MM.1S (cell line): ENCODE measurements around the gene SRPK3.

Experiments used
- DNase-seq: peaks from one replicate; pipeline ENCODE4 v3.0.0-alpha.2; 2015
- H2AFZ ChIP-seq: fragments of 300-600 bp; sonication (generic); 2 replicates; pipeline ENCODE4 v1.6.0; 2016; ENCODE audit warnings: antibody characterized with exemption, low read length
- H3F3A ChIP-seq: fragments of 300-600 bp; sonication (generic); 2 replicates; pipeline ENCODE4 v1.6.1; 2016; ENCODE audit warnings: mild to moderate bottlenecking, antibody characterized with exemption, low read length, moderate library complexity, mixed read lengths; ENCODE audit not compliant: insufficient read depth
- H3K27ac ChIP-seq: fragments of 300-600 bp; sonication (generic); 2 replicates; pipeline ENCODE4 v1.5.1; 2016; ENCODE audit warnings: mild to moderate bottlenecking, low read length
- H3K27me3 ChIP-seq: fragments of 300-600 bp; sonication (generic); replicated peaks from 2 replicates; pipeline ENCODE4 v1.6.0; 2016; ENCODE audit warnings: low read length; ENCODE audit not compliant: insufficient read depth
- H3K36me3 ChIP-seq: fragments of 300-600 bp; sonication (generic); replicated peaks from 2 replicates; pipeline ENCODE4 v1.6.1; 2016; ENCODE audit warnings: mild to moderate bottlenecking, low read length, mixed read lengths; ENCODE audit not compliant: insufficient read depth
- H3K4me1 ChIP-seq: fragments of 300-600 bp; sonication (generic); 2 replicates; pipeline ENCODE4 v1.6.1; 2016; ENCODE audit warnings: low read length, mixed read lengths
- H3K4me2 ChIP-seq: fragments of 300-600 bp; sonication (generic); 2 replicates; pipeline ENCODE4 v1.6.0; 2016; ENCODE audit warnings: low read depth, low read length
- H3K4me3 ChIP-seq: fragments of 300-600 bp; sonication (generic); 2 replicates; pipeline ENCODE4 v1.5.1; 2016; ENCODE audit warnings: low read length, mixed read lengths
- H3K79me2 ChIP-seq: fragments of 300-600 bp; sonication (generic); 2 replicates; pipeline ENCODE4 v1.6.1; 2016; ENCODE audit warnings: mixed run types, low read length, mixed read lengths
- H3K9ac ChIP-seq: fragments of 300-600 bp; sonication (generic); 2 replicates; pipeline ENCODE4 v1.6.1; 2016; ENCODE audit warnings: low read length, mixed read lengths
- H3K9me2 ChIP-seq: fragments of 300-600 bp; sonication (generic); replicated peaks from 2 replicates; pipeline ENCODE4 v1.6.1; 2016; ENCODE audit warnings: mild to moderate bottlenecking, low read length, mixed read lengths; ENCODE audit not compliant: insufficient read depth
- H3K9me3 ChIP-seq: fragments of 300-600 bp; sonication (generic); replicated peaks from 2 replicates; pipeline ENCODE4 v1.6.1; 2016; ENCODE audit warnings: mild to moderate bottlenecking, low read length, mixed read lengths; ENCODE audit not compliant: insufficient read depth
- H4K20me1 ChIP-seq: fragments of 300-600 bp; sonication (generic); 2 replicates; pipeline ENCODE4 v1.6.1; 2016; ENCODE audit warnings: mild to moderate bottlenecking, low read length, moderate library complexity, mixed read lengths; ENCODE audit not compliant: insufficient read depth
- EZH2 ChIP-seq: fragments of 300-600 bp; sonication (generic); optimal IDR thresholded peaks from 2 replicates; pipeline ENCODE3; 2017; ENCODE audit warnings: low read depth, mild to moderate bottlenecking, antibody characterized with exemption, low read length, mixed read lengths
- EZH2phosphoT487 ChIP-seq: fragments of 300-600 bp; sonication (generic); IDR thresholded peaks from 2 replicates; pipeline ENCODE4 v1.6.1; 2018; ENCODE audit warnings: antibody characterized with exemption, low read length
- TF ChIP-seq, protein P1 (sequence below): fragments of 300-600 bp; sonication (generic); IDR thresholded peaks from 2 replicates; pipeline ENCODE4 v1.5.1; 2016; ENCODE audit warnings: antibody characterized with exemption, low read length, mixed read lengths

The SRPK3 gene

DNA sequence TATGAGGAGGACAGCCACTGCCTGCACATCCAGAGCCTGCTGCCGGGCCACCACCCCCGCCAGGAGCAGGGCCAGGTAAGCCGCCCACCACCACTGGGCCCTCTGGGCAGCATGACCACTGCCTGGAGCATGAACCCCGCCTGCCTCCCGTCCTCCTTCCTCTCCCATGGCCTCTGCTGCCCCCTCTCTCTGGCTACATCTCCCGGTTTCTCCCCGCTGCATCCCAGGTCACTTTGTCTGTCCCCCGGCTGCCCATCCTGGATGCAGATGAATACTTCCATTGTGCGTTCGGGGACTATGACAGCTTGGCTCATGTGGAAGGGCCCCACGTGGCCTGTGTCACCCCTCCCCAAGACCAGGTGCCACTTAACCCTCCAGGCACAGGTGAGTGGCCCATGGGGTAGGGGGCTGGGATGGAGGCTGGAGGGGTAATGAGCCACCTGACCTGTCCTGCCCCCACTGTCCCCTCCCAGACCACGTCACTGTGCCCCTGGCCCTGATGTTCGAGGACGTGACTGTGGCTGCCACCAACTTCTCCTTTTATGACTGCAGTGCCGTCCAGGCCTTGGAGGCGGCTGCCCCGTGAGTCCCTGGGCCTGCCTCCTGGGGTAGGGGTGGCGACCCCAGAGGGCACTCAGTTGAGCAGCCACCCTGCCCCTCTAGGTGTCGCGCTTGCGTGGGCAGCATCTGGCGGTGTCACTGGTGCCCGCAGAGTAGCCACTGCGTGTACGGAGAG is 10.8 kb upstream of the SRPK3 start:
- Histone ChIP-seq H3K4me1 (no peaks in the 10 kb centered on the region), H3K4me2 (no peak overlapping the region), H3K4me3 (no peak overlapping the region), H3F3A (no peaks in the 10 kb centered on the region), H3K79me2 (no peaks in the 10 kb centered on the region), H3K9me2 (no peaks in the 10 kb centered on the region), H3K9me3 (no peaks in the 10 kb centered on the region), H3K27me3 (peaks cover 25% of the 10 kb centered on the region), H3K27ac (no peak overlapping the region), H4K20me1 (no peaks in the 10 kb centered on the region), H2AFZ (no peak overlapping the region), H3K9ac (no peak overlapping the region), H3K36me3 (no peaks in the 10 kb centered on the region)
- TF ChIP-seq, protein P1, sequence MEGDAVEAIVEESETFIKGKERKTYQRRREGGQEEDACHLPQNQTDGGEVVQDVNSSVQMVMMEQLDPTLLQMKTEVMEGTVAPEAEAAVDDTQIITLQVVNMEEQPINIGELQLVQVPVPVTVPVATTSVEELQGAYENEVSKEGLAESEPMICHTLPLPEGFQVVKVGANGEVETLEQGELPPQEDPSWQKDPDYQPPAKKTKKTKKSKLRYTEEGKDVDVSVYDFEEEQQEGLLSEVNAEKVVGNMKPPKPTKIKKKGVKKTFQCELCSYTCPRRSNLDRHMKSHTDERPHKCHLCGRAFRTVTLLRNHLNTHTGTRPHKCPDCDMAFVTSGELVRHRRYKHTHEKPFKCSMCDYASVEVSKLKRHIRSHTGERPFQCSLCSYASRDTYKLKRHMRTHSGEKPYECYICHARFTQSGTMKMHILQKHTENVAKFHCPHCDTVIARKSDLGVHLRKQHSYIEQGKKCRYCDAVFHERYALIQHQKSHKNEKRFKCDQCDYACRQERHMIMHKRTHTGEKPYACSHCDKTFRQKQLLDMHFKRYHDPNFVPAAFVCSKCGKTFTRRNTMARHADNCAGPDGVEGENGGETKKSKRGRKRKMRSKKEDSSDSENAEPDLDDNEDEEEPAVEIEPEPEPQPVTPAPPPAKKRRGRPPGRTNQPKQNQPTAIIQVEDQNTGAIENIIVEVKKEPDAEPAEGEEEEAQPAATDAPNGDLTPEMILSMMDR: no peak
- TF ChIP-seq EZH2phosphoT487 (no peak), EZH2 (no peak)
- no peak for DNase-seq

DNA sequence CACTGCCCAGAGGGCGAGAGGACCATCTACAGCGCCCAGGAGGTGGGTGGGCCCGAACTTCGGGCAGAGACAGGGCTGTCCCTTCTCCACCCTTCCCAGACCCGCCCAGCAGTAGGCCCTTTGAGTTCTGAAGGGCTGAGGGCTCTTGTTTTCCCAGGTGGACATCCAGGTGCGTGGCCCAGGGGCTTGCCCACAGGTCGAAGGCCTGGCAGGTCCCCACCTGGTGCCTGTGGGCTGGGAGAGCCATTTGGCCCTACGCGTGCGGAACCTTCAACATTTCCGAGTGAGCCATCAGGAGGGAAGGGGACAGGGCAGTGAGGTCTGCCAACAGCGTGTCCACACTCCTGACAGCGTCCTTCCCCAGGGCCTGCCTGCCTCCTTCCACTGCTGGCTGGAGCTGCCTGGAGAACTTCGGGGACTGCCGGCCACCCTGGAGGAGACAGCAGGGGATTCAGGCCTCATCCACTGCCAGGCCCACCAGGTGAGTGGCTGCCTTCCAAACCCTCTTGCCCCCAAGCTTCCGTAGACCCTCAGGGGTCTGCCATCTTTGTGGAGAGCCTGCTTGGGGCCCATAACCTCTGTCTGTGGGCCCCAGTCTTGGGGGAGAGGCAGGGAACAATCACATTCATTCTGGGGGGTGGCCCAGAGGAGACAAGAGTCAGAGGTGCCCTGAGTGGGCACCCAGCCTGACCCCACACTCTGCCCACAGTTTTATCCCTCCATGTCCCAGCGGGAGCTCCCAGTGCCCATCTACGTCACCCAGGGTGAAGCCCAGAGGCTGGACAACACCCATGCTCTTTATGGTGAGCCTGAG is 10.0 kb upstream of the SRPK3 start:
- H3K4me1 ChIP-seq: no peaks in the 10 kb centered on the region
- no peak overlapping the region for H3K27ac ChIP-seq
- TF ChIP-seq EZH2phosphoT487 (no peak), EZH2 (no peak)
- TF ChIP-seq, protein P1: no peak
- H3K4me3 ChIP-seq: no peak overlapping the region
- DNase-seq: no peak
- no peaks in the 10 kb centered on the region for H4K20me1 ChIP-seq
- no peak overlapping the region for H3K4me2 ChIP-seq
- H2AFZ ChIP-seq: no peak overlapping the region
- H3F3A ChIP-seq: no peaks in the 10 kb centered on the region
- peaks cover 25% of the 10 kb centered on the region for H3K27me3 ChIP-seq
- no peaks in the 10 kb centered on the region for H3K9me2 ChIP-seq
- no peaks in the 10 kb centered on the region for H3K9me3 ChIP-seq
- H3K36me3 ChIP-seq: no peaks in the 10 kb centered on the region
- H3K9ac ChIP-seq: no peak overlapping the region
- H3K79me2 ChIP-seq: no peaks in the 10 kb centered on the region

DNA sequence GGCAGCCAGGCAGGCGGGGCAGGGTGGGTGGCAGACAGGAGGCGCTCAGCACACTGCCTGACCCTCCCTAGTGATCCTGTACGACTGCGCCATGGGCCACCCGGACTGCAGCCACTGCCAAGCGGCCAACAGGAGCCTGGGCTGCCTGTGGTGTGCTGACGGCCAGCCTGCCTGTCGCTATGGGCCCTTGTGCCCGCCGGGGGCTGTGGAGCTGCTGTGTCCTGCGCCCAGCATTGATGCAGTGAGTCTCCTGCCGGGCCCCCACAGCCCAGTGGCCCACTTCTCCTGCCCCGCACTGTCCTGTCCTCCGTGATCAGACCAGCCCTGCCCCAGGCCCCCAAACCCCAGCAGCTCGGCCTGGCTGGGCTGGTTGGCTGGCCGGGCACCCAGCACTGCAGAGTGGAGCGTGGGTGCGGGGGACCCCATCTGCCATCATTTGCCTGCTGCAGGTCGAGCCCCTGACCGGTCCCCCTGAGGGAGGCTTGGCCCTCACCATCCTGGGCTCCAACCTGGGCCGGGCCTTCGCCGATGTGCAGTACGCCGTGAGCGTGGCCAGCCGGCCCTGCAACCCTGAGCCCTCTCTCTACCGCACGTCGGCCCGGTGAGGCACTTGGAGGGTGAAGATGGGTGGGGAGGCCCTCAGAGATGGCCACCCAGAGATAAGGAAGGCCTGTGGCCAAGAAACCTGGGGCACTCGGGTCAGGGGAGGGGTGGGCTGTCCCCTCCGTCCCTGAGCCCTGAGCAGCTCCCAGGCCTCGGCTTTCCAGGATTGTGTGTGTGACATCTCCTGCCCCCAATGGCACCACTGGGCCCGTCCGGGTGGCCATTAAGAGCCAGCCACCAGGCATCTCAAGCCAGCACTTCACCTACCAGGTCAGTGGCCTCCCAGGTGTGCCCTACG is 9.2 kb upstream of the SRPK3 start:
- Histone ChIP-seq H3K4me1 (no peaks in the 10 kb centered on the region), H3K9me2 (no peaks in the 10 kb centered on the region), H3K27me3 (peaks cover 25% of the 10 kb centered on the region), H3K79me2 (no peaks in the 10 kb centered on the region), H3K36me3 (no peaks in the 10 kb centered on the region), H4K20me1 (no peaks in the 10 kb centered on the region), H3K9ac (no peak overlapping the region), H3K4me2 (no peak overlapping the region), H2AFZ (no peak overlapping the region), H3K9me3 (no peaks in the 10 kb centered on the region), H3F3A (no peaks in the 10 kb centered on the region), H3K27ac (no peak overlapping the region), H3K4me3 (no peak overlapping the region)
- TF ChIP-seq EZH2phosphoT487 (no peak), EZH2 (no peak)
- TF ChIP-seq, protein P1: no peak
- DNase-seq: no peak
